ENCODE measurements around the gene BRSK1.

The BRSK1 gene

DNA sequence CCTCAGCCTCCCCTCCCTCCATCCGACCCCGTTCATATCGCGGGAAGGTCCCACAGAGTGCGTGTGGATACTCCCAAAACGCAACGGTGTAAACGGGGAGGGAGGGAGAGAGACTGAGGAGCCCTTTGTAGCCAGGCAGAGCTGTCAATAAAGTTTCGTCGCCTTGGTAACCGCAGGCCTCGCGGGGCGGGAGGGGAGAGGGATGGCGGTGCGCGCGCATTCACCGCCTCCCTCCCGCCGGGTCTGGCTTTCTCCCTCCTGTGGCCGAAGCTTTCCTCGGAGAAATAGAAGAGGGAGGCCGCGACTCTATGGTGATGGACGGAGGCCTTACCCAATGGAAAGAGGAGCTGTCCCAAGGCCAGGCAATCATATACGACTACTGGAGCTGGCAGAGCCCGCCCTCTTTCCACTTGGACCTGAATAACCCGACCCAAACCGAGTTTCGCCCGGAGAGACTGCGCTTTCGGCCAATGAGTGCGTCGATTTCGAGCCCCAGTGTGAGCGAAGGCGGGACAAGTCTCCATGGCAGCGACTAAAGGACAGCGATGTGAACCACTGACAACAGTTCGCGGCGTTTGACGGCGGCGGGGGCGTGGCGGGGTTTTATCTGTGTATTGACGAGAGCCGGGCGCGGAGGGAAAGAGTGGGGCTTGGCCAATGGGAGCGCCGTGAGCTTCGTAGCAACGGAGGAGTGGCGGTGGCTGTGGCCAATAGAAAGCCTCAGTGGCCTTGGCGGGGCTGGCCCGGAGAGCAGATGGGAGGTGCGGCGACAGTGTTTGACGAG, 55.5 kb downstream of the BRSK1 start, which contains the start of gene KMT5C:
TSS of gene KMT5C (plus strand) at position 772 of the 784 bp plus-strand sequence. CDS start 2,061 bp downstream, outside the sequence.
- peak; percentile 100 for DNase-seq

GRCh38 chr19:55339889-55340783, 56.3 kb downstream of the BRSK1 start:
- no peak for DNase-seq

DNA sequence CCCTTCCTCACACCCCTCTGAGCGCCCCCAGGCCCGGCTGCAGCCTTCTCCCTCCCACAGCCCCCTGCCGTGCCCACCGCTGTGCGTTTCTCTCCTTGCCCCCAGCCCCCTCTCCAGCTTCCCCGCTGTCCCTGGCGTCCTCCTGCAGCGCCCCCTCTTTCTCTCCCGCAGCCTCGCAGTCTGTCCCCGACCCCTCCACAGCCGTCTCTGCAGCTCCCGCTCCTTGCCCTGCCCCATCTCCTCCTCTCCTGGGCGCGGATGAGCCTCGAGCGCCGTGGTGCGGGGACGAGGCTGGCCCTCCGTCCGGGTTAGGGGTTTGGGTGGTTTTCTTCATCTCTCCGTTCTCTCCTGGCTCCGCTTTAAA, 57.0 kb downstream of the BRSK1 start:
- DNase-seq = no peak

- DNase-seq = no peak
These were observed 57.4 kb downstream of the BRSK1 start for GRCh38 chr19:55341171-55341588.

DNA sequence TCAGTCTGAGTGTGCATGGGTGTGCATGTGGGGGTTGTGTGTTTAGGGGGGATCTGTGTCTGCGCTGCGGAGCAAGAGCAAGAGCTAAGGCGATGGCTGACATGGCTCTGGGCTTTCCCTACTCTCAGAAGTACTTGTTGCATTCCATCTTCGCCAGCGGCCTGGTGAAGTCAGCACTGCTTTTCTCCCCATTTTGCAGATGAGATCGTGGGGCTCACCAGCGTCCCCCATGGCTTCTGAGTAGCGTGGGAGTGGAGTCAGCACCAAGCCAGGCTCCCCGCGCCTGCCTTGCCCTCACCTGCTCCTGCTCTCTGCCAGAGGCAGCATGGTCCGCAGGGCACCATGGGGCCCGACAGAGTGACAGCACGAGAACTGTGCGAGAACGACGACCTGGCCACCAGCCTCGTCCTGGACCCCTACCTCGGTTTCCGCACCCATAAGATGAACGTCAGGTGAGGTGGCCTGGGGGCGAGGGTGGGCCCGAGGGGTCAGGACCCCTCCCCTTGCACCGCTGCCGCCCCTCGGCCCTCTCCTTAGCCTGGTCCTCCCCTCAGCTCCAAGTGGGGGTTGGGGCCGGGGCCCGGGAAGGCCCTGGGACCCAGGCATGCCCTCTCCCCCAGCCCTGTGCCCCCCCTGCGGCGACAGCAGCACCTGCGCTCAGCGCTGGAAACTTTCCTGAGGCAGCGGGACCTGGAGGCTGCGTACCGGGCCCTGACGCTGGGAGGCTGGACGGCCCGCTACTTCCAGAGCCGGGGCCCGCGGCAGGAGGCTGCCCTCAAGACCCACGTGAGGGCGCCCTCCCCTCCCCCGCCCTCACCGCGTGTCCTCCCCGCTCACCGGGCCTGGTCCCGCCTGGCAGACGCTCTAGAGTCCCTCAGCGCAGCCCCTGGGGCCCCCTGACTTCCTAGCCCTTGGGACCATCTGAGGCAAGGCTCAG, 58.1 kb downstream of the BRSK1 start:
- no peak for DNase-seq

DNA sequence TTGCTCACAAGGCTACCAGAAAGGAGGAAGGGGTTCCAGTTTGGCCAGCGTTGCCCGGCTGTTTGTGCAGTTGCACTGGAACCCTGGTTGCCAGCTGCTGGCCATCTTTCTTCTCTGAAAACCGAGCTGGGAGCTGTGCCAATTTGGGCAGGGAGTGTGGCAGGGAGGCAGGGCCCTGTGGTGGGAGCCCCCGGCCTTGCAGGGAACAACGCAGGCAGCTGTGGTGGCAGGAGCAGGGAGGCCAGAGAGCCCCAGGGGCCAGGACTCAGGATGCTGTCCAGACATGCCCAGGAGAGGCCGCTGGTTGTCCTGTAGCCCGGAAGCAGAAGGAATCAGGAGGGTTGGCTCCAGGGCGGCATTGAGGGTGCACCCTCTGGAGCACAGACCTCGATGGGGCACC, 60.6 kb downstream of the BRSK1 start:
- no peak for DNase-seq

- DNase-seq = no peak
These were observed 61.5 kb downstream of the BRSK1 start for GRCh38 chr19:55345101-55345817.

- no peak for DNase-seq
These were observed 62.3 kb downstream of the BRSK1 start for GRCh38 chr19:55345818-55346724.

DNA sequence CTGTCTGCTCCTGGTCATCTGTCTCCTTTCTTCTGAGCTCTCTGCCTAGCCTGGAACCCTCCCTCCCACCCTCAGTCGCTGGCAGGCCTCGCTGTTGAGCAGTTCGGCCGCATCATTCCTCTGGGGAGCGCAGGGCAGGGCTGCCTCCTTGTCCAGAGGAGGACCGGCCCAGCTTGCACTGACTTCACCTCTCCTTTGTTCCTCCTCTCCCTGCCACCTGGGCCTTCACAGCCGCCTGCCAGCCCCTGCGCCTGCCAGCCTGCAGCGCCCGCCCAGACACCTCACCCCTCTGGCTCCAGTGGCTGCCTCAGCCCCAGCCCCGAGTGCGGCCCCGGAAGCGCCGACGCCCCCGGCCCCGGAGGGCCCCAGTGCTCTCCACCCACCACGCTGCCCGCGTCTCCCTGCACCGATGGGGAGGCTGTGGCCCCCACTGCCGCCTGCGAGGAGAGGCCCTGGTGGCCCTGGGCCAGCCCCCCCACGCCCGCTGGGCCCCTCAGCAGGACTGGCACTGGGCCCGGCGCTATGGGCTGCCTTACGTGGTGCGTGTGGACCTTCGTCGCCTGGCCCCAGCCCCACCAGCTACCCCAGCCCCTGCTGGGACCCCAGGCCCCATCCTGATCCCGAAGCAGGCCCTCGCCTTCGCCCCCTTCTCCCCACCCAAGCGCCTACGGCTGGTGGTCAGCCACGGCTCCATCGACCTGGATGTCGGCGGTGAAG, 63.1 kb downstream of the BRSK1 start:
- no peak for DNase-seq

- DNase-seq = no peak
These were observed 63.7 kb downstream of the BRSK1 start for GRCh38 chr19:55347442-55348009.

GRCh38 chr19:55348317-55349034, 64.7 kb downstream of the BRSK1 start:
- DNase-seq = no peak

DNA sequence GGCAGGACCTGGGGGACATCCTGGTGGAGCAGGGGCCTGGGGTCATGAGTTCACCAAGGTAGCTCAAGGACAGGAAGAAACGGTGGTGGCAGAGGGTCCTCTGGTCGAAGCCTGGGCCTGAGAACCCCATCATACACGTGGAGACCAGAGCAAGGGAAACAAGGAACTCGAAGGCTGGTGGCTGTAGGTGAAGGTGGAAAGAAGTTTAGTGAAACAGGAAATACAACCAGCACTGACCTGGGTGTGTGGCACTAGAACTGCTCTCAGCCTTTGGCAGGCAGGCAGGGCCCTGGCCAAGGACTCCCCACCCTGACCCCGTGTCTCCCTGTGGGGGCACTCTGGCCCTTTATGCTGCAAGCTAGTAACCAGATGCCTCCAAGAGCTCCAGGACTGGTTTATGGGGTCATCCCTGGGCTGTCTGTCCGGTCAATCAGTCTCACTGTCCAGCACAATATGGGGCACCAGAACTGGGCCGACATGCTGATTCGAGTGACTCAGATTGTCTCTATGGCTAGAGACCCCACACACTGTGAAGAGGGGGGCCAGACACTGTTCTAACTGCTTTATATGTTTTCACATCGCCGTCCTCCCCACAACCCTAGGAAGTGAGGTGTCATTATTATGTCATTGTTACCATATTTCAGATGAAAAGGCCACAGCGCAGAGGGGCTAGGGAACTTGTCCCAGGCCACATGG, 67.0 kb downstream of the BRSK1 start:
- no peak for DNase-seq

GRCh38 chr19:55352040-55352439, 68.2 kb downstream of the BRSK1 start:
- DNase-seq = no peak

DNA sequence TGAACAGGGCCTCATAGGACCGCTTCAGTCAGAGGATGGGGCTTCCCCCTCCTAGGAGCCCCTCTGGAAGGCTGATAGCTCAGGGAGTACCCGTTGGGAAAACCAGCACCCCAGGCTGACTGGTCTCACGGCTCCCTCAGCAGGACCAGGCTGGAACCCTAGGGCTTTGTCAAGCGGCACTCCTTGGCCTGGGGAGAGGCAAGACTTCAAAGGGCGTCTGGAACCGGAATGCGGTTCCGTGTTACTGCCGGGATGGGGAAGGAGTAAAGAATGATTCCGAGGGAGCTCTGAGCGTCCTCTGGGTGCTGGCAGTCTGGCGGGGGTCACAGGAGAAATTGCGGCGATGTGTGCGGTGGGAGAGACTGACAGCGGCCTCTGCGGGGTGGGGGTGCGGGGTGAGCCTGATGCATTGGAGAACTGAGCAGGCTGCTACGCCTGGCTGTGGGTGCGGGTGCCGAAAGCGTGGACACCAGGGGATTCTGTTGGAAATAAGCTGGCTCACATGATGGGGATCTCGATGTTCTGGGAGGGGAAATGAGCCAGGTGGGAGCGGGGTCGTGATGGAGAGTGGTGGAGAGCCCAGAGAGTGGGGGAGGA, 68.8 kb downstream of the BRSK1 start:
- DNase-seq = no peak

GRCh38 chr19:55353356-55353802, 69.6 kb downstream of the BRSK1 start:
- DNase-seq = no peak

DNA sequence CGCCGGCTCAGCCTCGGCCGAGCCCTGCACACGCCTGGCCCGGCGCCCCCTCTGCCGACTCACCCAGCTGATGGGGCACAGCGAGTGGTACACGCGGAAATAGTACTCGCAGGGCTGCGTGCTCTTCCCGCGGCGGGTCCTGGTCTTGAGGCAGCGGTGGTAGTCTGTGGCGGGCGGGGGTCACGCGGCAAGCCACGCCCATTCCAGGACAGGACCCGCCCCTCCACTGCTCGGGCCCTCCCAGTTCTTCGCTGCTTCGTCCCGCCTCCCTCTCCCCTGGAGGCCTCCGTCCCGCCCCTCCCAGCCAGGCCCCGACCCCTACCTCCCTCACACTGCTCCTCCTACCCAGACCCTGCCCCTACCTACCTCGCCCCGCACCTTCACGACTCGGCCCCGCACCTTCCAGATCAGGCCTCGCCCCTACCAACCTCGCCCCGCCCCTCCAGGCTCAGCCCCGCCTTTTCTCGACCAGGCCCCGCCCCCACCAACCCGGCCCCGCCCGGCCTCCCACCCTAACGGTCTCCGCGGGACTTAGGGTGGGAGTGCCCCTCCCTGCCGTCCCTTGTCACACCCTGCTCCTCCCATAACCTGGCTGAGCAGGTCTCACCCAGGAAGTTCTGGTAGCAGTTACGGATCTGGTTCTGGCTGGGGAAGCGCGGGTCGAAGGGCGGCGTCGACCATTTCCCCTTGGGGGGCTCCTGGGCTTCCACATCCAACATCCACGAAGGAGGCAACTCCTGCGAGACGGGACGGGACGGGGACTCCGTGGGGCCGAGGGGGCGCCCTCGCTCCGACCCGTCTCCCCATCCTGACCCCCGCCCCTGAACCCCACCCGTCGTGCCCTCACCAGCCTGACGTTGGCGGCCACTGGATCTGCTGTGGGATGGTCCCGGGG, 70.3 kb downstream of the BRSK1 start:
- peak; percentile 36 for DNase-seq

DNA sequence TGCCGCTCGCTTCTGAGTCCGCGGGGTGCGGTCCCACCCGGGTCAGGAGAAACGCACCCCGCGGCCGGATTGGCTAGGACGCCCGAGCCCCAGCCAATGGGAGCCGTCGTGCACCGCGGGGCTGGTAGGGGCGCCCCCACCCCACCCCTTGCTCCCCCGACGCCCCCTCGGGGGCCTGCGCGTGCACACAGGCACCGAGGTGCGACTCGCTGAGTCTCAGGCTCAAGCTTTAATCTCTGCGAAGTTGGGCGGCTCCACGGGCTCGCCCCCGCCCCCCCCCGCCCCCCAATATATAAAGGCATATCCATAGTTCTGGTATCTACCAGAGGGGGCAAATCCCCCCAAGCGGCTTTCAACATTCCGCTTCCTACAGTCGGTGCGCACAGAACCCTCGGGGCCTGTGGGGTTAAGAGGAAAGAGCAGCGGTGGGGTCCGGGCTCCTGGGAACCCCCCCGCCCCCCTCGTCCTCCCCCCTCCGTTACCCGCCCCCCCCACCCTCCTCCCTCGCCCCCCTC, 71.0 kb downstream of the BRSK1 start, which contains the start of gene COX6B2:
TSS of gene COX6B2 (minus strand) at position 22 of the 515 bp plus-strand sequence. CDS start 198 bp downstream, outside the sequence.
- no peak for DNase-seq

All from central memory CD4-positive, alpha-beta T cell (primary cell).